B cell (primary cell): ENCODE results near the gene S100A4.

Experiments
- CTCF ChIP-seq: fragments of 200-600 bp; IDR thresholded peaks from one replicate; pipeline ENCODE4 v1.8.0; 2022; ENCODE audit warnings: antibody characterized with exemption, mild to moderate bottlenecking
- EZH2 ChIP-seq: IDR thresholded peaks from 2 replicates; pipeline ENCODE4 v1.6.1; 2012; ENCODE audit warnings: borderline replicate concordance, low read depth, mild to moderate bottlenecking, moderate library complexity, low read length; ENCODE audit not compliant: insufficient read depth, poor library complexity, severe bottlenecking

DNA sequence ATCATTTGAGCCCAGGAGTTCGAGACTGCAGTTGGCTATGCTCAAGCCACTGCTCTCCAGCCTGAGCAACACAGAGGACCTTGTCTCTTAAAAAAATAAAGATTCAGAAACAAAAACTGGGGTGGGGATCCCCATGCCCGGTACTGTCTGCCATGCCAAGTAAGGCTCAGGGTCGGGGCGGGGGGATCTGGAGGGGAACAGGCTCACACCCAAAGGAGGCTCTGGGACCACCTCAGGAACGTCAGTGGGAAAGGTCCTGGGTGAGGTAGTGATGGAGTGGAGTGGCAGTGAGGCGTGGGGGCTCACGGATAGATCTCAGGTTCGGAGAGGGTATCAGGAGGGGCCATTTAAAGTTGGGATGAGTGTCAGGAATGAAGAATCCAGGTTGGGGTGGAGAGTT, 765 bp upstream of the S100A4 start:
- TF ChIP-seq CTCF (no peak), EZH2 (no peak)
